HepG2 (cell line): ENCODE data around the gene MSH3. TPM values are rescaled to one million over a fixed set of nuclear protein-coding genes. Genes with fewer than 3 reads are reported as not detected.

Experiments used
- ATAC-seq: fragments of 200-7000 bp; cut with Tn5 transposase; 3 replicates; pipeline ENCODE4 v1.9.1; 2020; ENCODE audit warnings: mild to moderate bottlenecking, moderate library complexity
- BruUV-seq: library from RNA; stranded (reverse); fragments of 400-500 nt; replicated peaks from 2 replicates; lab custom pipeline; 2021; lab: Mats Ljungman, UMichigan
- CTCF ChIA-PET: fragments of 300-600 bp; formaldehyde crosslinking; extraction: SDS; loops from one replicate; lab custom pipeline; 2021; ENCODE audit warnings: low total read pairs, inconsistent platforms, low intra/inter-chr PET ratio; lab: Yijun Ruan, JAX
- POLR2A ChIA-PET: fragments of 350-600 bp; sonication (Branson Sonifier 250); formaldehyde crosslinking; loops from one replicate; lab custom pipeline; 2020; ENCODE audit warnings: antibody characterized with exemption, inconsistent platforms; lab: Yijun Ruan, JAX
- DNase-seq: peaks from one replicate; pipeline ENCODE4 v3.0.0-alpha.2; 2015; ENCODE audit warnings: low spot score
- FAIRE-seq: peaks from 3 replicates; lab custom pipeline; 2011; peaks lifted over from hg19 to GRCh38; lab: Jason Lieb, UNC
- H2AFZ ChIP-seq: one replicate; pipeline ENCODE4 v1.6.1; 2011; ENCODE audit warnings: low read length, inconsistent platforms
- H3K27ac ChIP-seq: fragments of 300-600 bp; 3 replicates; pipeline ENCODE4 v1.8.0; 2011; ENCODE audit warnings: mixed run types, mild to moderate bottlenecking, mixed read lengths, low read length, inconsistent platforms; ENCODE audit not compliant: insufficient read depth; ENCODE audit errors: extremely low read length
- H3K27me3 ChIP-seq, 2 experiments: fragments of 200-600 bp in 1 of 2; 2 replicates in 1 of 2; 3 replicates in 1 of 2; pipeline versions ENCODE4 v1.6.0 to v1.8.0; 2011; ENCODE audit warnings: low read length in 2 of 2, mild to moderate bottlenecking in 2 of 2, moderate library complexity in 2 of 2, inconsistent platforms in 1 of 2; ENCODE audit not compliant: insufficient read depth in 2 of 2, control insufficient read depth in 1 of 2
- H3K36me3 ChIP-seq, 2 experiments: fragments of 200-600 bp in 1 of 2; replicated peaks in 1 of 2; 2 replicates in 1 of 2; 3 replicates in 1 of 2; pipeline versions ENCODE4 v1.5.1 to v1.8.0; 2011; ENCODE audit warnings: low read length in 2 of 2, inconsistent platforms in 1 of 2; ENCODE audit not compliant: insufficient read depth in 2 of 2, control insufficient read depth in 1 of 2
- H3K4me1 ChIP-seq: 2 replicates; pipeline ENCODE4 v1.5.1; 2012; ENCODE audit warnings: low read length, inconsistent platforms; ENCODE audit not compliant: insufficient read depth
- H3K4me2 ChIP-seq: 2 replicates; pipeline ENCODE4 v1.6.0; 2011; ENCODE audit warnings: low read depth, low read length, inconsistent platforms
- H3K4me3 ChIP-seq, 3 experiments: fragments of 200-600 bp in 1 of 3; sonication (generic), shearing (Covaris generic) in 1 of 3; replicated peaks in 1 of 3; 2 replicates each; pipeline ENCODE4 v1.5.1; 2011 to 2016; ENCODE audit warnings: low read length in 3 of 3, inconsistent platforms in 2 of 3, low read depth in 2 of 3, mild to moderate bottlenecking in 2 of 3, control low read depth in 1 of 3, mixed read lengths in 1 of 3; ENCODE audit not compliant: insufficient read depth in 1 of 3
- H3K79me2 ChIP-seq: one replicate; pipeline ENCODE4 v1.6.1; 2011; ENCODE audit warnings: low read length, inconsistent platforms; ENCODE audit not compliant: insufficient read depth
- H3K9ac ChIP-seq: 2 replicates; pipeline ENCODE4 v1.6.0; 2011; ENCODE audit warnings: mild to moderate bottlenecking, low read depth, low read length, inconsistent platforms; ENCODE audit not compliant: insufficient read depth
- H3K9me3 ChIP-seq: 2 replicates; pipeline ENCODE4 v1.5.1; 2012; ENCODE audit warnings: mild to moderate bottlenecking, low read length
- H4K20me1 ChIP-seq: 2 replicates; pipeline ENCODE4 v1.6.0; 2011; ENCODE audit warnings: inconsistent platforms, mild to moderate bottlenecking, low read length, moderate library complexity; ENCODE audit not compliant: insufficient read depth
- GTF3A ChIP-seq: sonication (generic); formaldehyde crosslinking; conservative IDR thresholded peaks from 2 replicates; pipeline ENCODE4 v1.4.0; 2020; ENCODE audit warnings: mild to moderate bottlenecking, missing genetic modification reagents
- JARID2 ChIP-seq: sonication (generic); formaldehyde crosslinking; IDR thresholded peaks from 2 replicates; pipeline ENCODE4 v1.8.1; 2023; ENCODE audit warnings: missing genetic modification reagents, inconsistent platforms; ENCODE audit not compliant: insufficient replicate concordance
- MIXL1 ChIP-seq: IDR thresholded peaks from 2 replicates; pipeline ENCODE4 v1.6.1; 2016
- MTF1 ChIP-seq: sonication (generic); formaldehyde crosslinking; IDR thresholded peaks from 2 replicates; pipeline ENCODE4 v1.5.0; 2020; ENCODE audit warnings: missing genetic modification reagents
- MZF1 ChIP-seq: sonication (generic); formaldehyde crosslinking; IDR thresholded peaks from 2 replicates; pipeline ENCODE4 v1.8.1; 2023; ENCODE audit warnings: mild to moderate bottlenecking, missing genetic modification reagents, borderline replicate concordance
- NFATC3 ChIP-seq: sonication (generic); formaldehyde crosslinking; IDR thresholded peaks from 2 replicates; pipeline ENCODE4 v1.5.1; 2020; ENCODE audit warnings: mild to moderate bottlenecking, missing genetic modification reagents
- SMAD3 ChIP-seq: sonication (generic); formaldehyde crosslinking; IDR thresholded peaks from 2 replicates; pipeline ENCODE4 v1.4.0; 2020; ENCODE audit warnings: missing genetic modification reagents
- ZNF326 ChIP-seq: sonication (generic); formaldehyde crosslinking; IDR thresholded peaks from 2 replicates; pipeline ENCODE4 v1.4.0; 2020; ENCODE audit warnings: missing genetic modification reagents, borderline replicate concordance
- ZNF782 ChIP-seq: sonication (generic); formaldehyde crosslinking; IDR thresholded peaks from 2 replicates; pipeline ENCODE4 v1.4.0; 2020; ENCODE audit warnings: missing genetic modification reagents, mild to moderate bottlenecking, borderline replicate concordance
- WGBS: methylation state at CpG from one replicate; pipeline ENCODE4 v1.1.6; 2017; ENCODE audit warnings: low lambda C conversion rate; 5-methylcytosine and 5-hydroxymethylcytosine counted together
- in situ Hi-C: cut with HindIII; loops from 2 replicates; pipeline ENCODE4 v1.10.0; 2017; ENCODE audit warnings: low pct_unique_long_range_greater_than_20kb; ENCODE audit not compliant: extremely low pct_ligation_motif_present
- intact Hi-C: fragments of 100-400 bp; cut with micrococcal nuclease; formaldehyde crosslinking; loops from one replicate; pipeline ENCODE4 v1.10.0; 2022; ENCODE audit not compliant: unreplicated experiment
- polyA plus RNA-seq, 8 experiments: library from polyadenylated mRNA; depleted of rRNA in 3 of 8; stranded (reverse) in 7 of 8; unstranded in 1 of 8; fragments of >200 nt; fragmentation: Illumina TruSeq in 4 of 8; extraction: Trizol in 4 of 8; gene quantifications; 2 replicates each; pipeline versions ENCODE4 v1.2.1 to v1.2.3, GENCODE V29; 2011 to 2016; ENCODE audit warnings: low read depth in 4 of 8, missing spikeins in 1 of 8, mixed read lengths in 1 of 8; ENCODE audit not compliant: insufficient read depth in 1 of 8
- total RNA-seq, 5 experiments: library from RNA; depleted of rRNA; stranded (reverse); fragments of >200 nt; fragmentation: Illumina TruSeq; extraction: Trizol; gene quantifications; 2 replicates each; pipeline ENCODE4 v1.2.3, GENCODE V29; 2016; ENCODE audit warnings: low read depth in 1 of 5
- TF ChIP-seq, protein P1 (sequence below): sonication (generic); formaldehyde crosslinking; IDR thresholded peaks from 2 replicates; pipeline ENCODE4 v1.5.1; 2020; ENCODE audit warnings: mild to moderate bottlenecking, moderate library complexity, missing genetic modification reagents
- TF ChIP-seq, protein P2 (sequence below): sonication (generic); formaldehyde crosslinking; IDR thresholded peaks from 2 replicates; pipeline ENCODE4 v1.5.1; 2020; ENCODE audit warnings: missing genetic modification reagents, mild to moderate bottlenecking, borderline replicate concordance
- TF ChIP-seq, protein P3 (sequence below): sonication (generic); formaldehyde crosslinking; IDR thresholded peaks from 2 replicates; pipeline ENCODE4 v1.8.0; 2022; ENCODE audit warnings: mild to moderate bottlenecking, missing genetic modification reagents, moderate library complexity
- TF ChIP-seq, protein P4 (sequence below): sonication (generic); formaldehyde crosslinking; IDR thresholded peaks from 2 replicates; pipeline ENCODE4 v1.5.1; 2020; ENCODE audit warnings: mild to moderate bottlenecking, missing genetic modification reagents, moderate library complexity

The MSH3 gene
- total and polyA plus RNA-seq, 2 of the 13 experiments (the other 11 are each of a cell fraction or from before 2014, with no cell fraction given) = 4.0 to 16.4 TPM

DNA sequence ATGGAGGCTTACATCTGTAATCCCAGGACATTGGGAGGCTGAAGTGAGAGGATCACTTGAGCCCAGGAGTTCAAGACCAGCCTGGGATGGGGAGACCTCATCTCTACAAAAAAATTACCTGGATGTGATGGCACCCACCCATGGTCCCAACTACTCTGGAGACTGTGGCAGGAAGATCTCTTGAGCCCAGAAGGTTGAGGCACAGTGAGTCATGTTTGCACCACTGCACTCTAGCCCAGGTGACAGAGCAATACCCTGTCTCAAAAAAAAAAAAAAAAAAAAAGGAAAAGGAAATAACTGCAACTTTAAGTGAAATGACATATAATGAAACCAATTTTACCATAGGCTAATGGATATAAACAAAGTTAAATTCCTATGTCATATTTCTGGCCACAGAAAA, 152.5 kb downstream of the MSH3 start:
- H3K9me3 ChIP-seq = no peaks in the 10 kb centered on the region
- TF ChIP-seq ZNF326 (CRISPR knock-in tag) (no peak), NFATC3 (CRISPR knock-in tag) (no peak), MTF1 (CRISPR knock-in tag) (no peak), MZF1 (CRISPR knock-in tag) (no peak)
- TF ChIP-seq, protein P1, sequence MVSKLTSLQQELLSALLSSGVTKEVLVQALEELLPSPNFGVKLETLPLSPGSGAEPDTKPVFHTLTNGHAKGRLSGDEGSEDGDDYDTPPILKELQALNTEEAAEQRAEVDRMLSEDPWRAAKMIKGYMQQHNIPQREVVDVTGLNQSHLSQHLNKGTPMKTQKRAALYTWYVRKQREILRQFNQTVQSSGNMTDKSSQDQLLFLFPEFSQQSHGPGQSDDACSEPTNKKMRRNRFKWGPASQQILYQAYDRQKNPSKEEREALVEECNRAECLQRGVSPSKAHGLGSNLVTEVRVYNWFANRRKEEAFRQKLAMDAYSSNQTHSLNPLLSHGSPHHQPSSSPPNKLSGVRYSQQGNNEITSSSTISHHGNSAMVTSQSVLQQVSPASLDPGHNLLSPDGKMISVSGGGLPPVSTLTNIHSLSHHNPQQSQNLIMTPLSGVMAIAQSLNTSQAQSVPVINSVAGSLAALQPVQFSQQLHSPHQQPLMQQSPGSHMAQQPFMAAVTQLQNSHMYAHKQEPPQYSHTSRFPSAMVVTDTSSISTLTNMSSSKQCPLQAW (CRISPR knock-in tag) = no peak
- TF ChIP-seq, protein P2, sequence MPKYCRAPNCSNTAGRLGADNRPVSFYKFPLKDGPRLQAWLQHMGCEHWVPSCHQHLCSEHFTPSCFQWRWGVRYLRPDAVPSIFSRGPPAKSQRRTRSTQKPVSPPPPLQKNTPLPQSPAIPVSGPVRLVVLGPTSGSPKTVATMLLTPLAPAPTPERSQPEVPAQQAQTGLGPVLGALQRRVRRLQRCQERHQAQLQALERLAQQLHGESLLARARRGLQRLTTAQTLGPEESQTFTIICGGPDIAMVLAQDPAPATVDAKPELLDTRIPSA = no peak
- H3K4me3 ChIP-seq = no peak overlapping the region
- POLR2A ChIA-PET = no interaction called here
- no peaks in the 10 kb centered on the region for H3K27me3 ChIP-seq
- no peak overlapping the region for H3K9ac ChIP-seq
- no TSS peak for BruUV-seq
- no peaks in the 10 kb centered on the region for H3K79me2 ChIP-seq
- no peaks in the 10 kb centered on the region for H4K20me1 ChIP-seq
- H3K36me3 ChIP-seq = peaks cover 0 to 4% of the 10 kb centered on the region in 2 experiments; a peak in 3 of 5 replicates
- no peaks in the 10 kb centered on the region for H3K4me1 ChIP-seq
- no peak for ATAC-seq
- FAIRE-seq = no peak
- no peak overlapping the region for H3K4me2 ChIP-seq
- in situ Hi-C loops = no loop called here
- no peak overlapping the region for H2AFZ ChIP-seq
- CTCF ChIA-PET = no interaction called here
- H3K27ac ChIP-seq = no peak overlapping the region
- DNase-seq = no peak
- intact Hi-C loops = no loop called here

DNA sequence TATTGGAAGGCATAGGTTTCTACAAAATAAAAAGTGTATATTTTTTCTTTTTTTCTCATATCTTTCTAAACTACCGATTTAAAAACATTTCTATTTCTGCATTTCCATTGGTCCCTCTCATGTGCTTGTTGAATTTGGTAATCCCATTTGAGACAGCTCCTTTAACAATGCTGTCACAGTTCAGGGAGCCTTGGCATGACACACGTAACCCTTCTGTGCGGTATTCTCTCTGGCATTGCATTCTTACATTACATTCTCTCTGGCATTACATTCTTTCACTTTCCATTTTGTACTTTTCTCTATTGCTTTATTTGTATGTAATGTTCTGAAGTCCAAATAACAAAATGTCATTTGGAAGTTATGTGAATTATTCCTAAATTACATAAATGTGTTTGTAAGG, 155.0 kb downstream of the MSH3 start:
- Histone ChIP-seq H3K27ac (no peak overlapping the region), H3K27me3 (no peaks in the 10 kb centered on the region), H3K9ac (no peak overlapping the region), H3K4me2 (no peak overlapping the region), H3K79me2 (no peaks in the 10 kb centered on the region)
- FAIRE-seq (no peak), DNase-seq (no peak)
- WGBS = 97% methylated on average over 3 of the region's 3 CpGs
- BruUV-seq = no TSS peak
- CTCF ChIA-PET = no interaction called here
- TF ChIP-seq, protein P3, sequence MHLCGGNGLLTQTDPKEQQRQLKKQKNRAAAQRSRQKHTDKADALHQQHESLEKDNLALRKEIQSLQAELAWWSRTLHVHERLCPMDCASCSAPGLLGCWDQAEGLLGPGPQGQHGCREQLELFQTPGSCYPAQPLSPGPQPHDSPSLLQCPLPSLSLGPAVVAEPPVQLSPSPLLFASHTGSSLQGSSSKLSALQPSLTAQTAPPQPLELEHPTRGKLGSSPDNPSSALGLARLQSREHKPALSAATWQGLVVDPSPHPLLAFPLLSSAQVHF (CRISPR knock-in tag) = no peak
- TF ChIP-seq GTF3A (no peak), SMAD3 (CRISPR knock-in tag) (no peak), JARID2 (CRISPR knock-in tag) (no peak), MIXL1 (no peak), ZNF782 (CRISPR knock-in tag) (no peak)
- TF ChIP-seq, protein P4, sequence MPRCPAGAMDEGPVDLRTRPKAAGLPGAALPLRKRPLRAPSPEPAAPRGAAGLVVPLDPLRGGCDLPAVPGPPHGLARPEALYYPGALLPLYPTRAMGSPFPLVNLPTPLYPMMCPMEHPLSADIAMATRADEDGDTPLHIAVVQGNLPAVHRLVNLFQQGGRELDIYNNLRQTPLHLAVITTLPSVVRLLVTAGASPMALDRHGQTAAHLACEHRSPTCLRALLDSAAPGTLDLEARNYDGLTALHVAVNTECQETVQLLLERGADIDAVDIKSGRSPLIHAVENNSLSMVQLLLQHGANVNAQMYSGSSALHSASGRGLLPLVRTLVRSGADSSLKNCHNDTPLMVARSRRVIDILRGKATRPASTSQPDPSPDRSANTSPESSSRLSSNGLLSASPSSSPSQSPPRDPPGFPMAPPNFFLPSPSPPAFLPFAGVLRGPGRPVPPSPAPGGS (CRISPR knock-in tag) = no peak
- TF ChIP-seq, all 625 proteins: peak for 0
- Histone ChIP-seq H3K4me3 (no peak overlapping the region), H3K4me1 (no peaks in the 10 kb centered on the region), H3K36me3 (peaks cover 0 to 8% of the 10 kb centered on the region in 2 experiments; a peak in 4 of 5 replicates), H4K20me1 (no peaks in the 10 kb centered on the region), H3K9me3 (no peaks in the 10 kb centered on the region), H2AFZ (no peak overlapping the region)
- POLR2A ChIA-PET = no interaction called here
- intact Hi-C loops = no loop called here
- no peak for ATAC-seq
- in situ Hi-C loops = no loop called here
